ENCODE results near the gene ZNF831. TPM values are rescaled to one million over a fixed set of nuclear protein-coding genes. Genes with fewer than 3 reads are reported as not detected.

The ZNF831 gene
- total and polyA plus RNA-seq, 10 of the 15 experiments (the other 5 are each of a cell fraction or from before 2014, with no cell fraction given): 0.01 to 0.97 (median 0.23) TPM

DNA sequence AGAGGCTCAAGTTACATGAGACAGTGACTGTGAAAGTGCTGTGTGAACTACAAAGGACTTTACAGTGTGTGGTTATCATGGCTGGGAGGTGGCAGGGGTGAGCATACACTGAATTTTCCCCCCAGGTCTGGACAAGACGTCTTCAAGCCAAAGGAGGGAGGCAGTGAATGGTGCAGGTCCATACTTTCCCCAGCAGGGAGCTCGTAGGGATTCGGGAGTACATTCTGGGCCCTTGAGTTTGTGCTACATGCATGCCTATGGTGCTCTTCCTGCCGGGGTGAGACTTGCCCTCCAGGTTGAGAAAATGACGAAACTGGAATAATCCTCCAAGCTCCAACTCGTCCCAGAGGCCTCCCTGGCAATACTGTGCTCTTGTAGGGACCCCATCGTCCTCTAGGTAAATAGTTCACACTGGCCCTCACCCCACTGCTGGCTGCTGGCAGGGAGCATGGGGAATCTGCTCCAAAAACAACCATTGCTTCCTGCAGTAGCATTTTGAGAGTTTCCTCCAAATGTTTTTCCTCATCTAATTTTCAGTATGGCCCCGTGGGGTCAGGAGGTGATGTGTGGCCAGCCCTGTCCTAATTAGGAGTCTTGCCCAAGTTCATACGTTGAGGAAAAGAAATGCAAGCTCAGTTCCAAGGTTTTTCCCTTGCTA, 57.6 kb downstream of the ZNF831 start:
- ChIA-PET POLR2A (no interaction called here), RAD21 (ENCODE audit: unreplicated experiment) (interaction anchor here (1.3 to 2.8 kb wide), 5 partner anchors 13 to 354 kb away, joined by 3 to 14 read pairs (median 7); no protein-coding TSS in a partner anchor), CTCF (interaction anchor here (0.7 to 4.2 kb wide), 10 partner anchors 8 to 354 kb away, joined by 3 to 24 read pairs (median 4); no protein-coding TSS in a partner anchor), SMC1A (ENCODE audit: uncharacterized antibody, unreplicated experiment) (interaction anchor here (0.7 to 2.7 kb wide), 7 partner anchors 14 to 357 kb away, joined by 3 to 14 read pairs (median 5); no protein-coding TSS in a partner anchor)
- BruUV-seq (replicated peaks): no TSS peak
- no peak overlapping the region for H3K9ac ChIP-seq (ENCODE audit: control insufficient read depth, insufficient read depth, low read length)
- no peak overlapping the region for H3K4me2 ChIP-seq (ENCODE audit: control insufficient read depth, insufficient read depth)
- H4K20me1 ChIP-seq (ENCODE audit: control insufficient read depth, insufficient read depth): no peaks in the 10 kb centered on the region
- intact Hi-C loops (cut with micrococcal nuclease; ENCODE audit: unreplicated experiment) (no loop called here), in situ Hi-C loops (cut with MboI) (no loop called here)
- ATAC-seq (no peak), DNase-seq (ENCODE audit: low read depth, low spot score) (no peak), FAIRE-seq (no peak)
- H3K9me3 ChIP-seq (replicated peaks; ENCODE audit: control insufficient read depth, insufficient read depth, low read length): no peaks in the 10 kb centered on the region
- no peaks in the 10 kb centered on the region for H3K79me2 ChIP-seq (ENCODE audit: control insufficient read depth, insufficient read depth, low read length)
- no peaks in the 10 kb centered on the region for H3K4me1 ChIP-seq (ENCODE audit: control insufficient read depth, insufficient read depth, low read length)
- H3K36me3 ChIP-seq (ENCODE audit: control insufficient read depth in 2 of 2, insufficient read depth in 2 of 2, low read length in 1 of 2): no peaks in the 10 kb centered on the region
- no peak overlapping the region for H3K27ac ChIP-seq (ENCODE audit: control insufficient read depth, insufficient read depth)
- 19% methylated on average over 9 of the region's 9 CpGs for WGBS (ENCODE audit: insufficient coverage, insufficient replicate concordance, low lambda C conversion rate, missing lambda C conversion rate)
- no peak overlapping the region for H3K4me3 ChIP-seq
- H3K27me3 ChIP-seq (replicated peaks in 1 of 2; ENCODE audit: control insufficient read depth in 2 of 2, insufficient read depth in 2 of 2, low read length in 1 of 2): peaks cover 8 to 11% of the 10 kb centered on the region in 2 experiments
- no peak overlapping the region for H2AFZ ChIP-seq (ENCODE audit: control insufficient read depth, low read depth, low read length)
- no peak for TF ChIP-seq CHD4 (IDR thresholded peaks at IDR 0.05)
- no peak for TF ChIP-seq POLR2AphosphoS5 (IDR thresholded peaks at IDR 0.05; ENCODE audit: low read length)
- no peak for TF ChIP-seq ZBTB11 (CRISPR knock-in tag; IDR thresholded peaks at IDR 0.05)
- TF ChIP-seq RAD21 (IDR thresholded peaks at IDR 0.05; ENCODE audit: insufficient read depth, low read depth, low read length): no peak
- TF ChIP-seq TARDBP (IDR thresholded peaks at IDR 0.05; ENCODE audit: borderline replicate concordance): no peak
- no peak for TF ChIP-seq KLF5 (IDR thresholded peaks at IDR 0.05; ENCODE audit: partially characterized antibody)
- TF ChIP-seq SRF (IDR thresholded peaks at IDR 0.05; ENCODE audit: low read depth in 2 of 2, low read length in 2 of 2): no peak
- no peak for TF ChIP-seq SPI1 (IDR thresholded peaks at IDR 0.05; ENCODE audit: borderline replicate concordance, insufficient read depth, low read depth, low read length)
- TF ChIP-seq SIX5 (IDR thresholded peaks at IDR 0.05; ENCODE audit: low read depth, low read length, severe bottlenecking): no peak
- TF ChIP-seq, protein P1, sequence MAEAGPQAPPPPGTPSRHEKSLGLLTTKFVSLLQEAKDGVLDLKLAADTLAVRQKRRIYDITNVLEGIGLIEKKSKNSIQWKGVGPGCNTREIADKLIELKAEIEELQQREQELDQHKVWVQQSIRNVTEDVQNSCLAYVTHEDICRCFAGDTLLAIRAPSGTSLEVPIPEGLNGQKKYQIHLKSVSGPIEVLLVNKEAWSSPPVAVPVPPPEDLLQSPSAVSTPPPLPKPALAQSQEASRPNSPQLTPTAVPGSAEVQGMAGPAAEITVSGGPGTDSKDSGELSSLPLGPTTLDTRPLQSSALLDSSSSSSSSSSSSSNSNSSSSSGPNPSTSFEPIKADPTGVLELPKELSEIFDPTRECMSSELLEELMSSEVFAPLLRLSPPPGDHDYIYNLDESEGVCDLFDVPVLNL (IDR thresholded peaks at IDR 0.05; ENCODE audit: low read depth, low read length): no peak
- no peak for TF ChIP-seq NFIC (IDR thresholded peaks at IDR 0.05; ENCODE audit: low read depth, low read length)
- no peak for TF ChIP-seq TCF3 (IDR thresholded peaks at IDR 0.05; ENCODE audit: borderline replicate concordance, insufficient read depth, low read depth, low read length)
- no peak for TF ChIP-seq SMAD1 (IDR thresholded peaks at IDR 0.05; ENCODE audit: low read depth, partially characterized antibody)
- TF ChIP-seq CTCF (IDR thresholded peaks at IDR 0.05 in 2 of 3, conservative IDR thresholded peaks at IDR 0.05 in 1 of 3; ENCODE audit: control insufficient read depth in 2 of 3, extremely low read depth in 1 of 3, insufficient read depth in 1 of 3, low read depth in 3 of 3, low read length in 3 of 3): no peak
- TF ChIP-seq CHD2 (IDR thresholded peaks at IDR 0.05; ENCODE audit: borderline replicate concordance, low read depth, low read length): no peak
- TF ChIP-seq BACH1 (IDR thresholded peaks at IDR 0.05; ENCODE audit: borderline replicate concordance): no peak
- TF ChIP-seq RFX5 (IDR thresholded peaks at IDR 0.05; ENCODE audit: low read depth, low read length): no peak
- no peak for TF ChIP-seq SUZ12 (IDR thresholded peaks at IDR 0.05; ENCODE audit: unreplicated experiment)

Measured in GM12878 (cell line).